A375 (cell line): ENCODE measurements around the gene MELTF. TPM values are rescaled to one million over a fixed set of nuclear protein-coding genes. Genes with fewer than 3 reads are reported as not detected.

ENCODE experiments used
- total RNA-seq: library from RNA; depleted of rRNA; stranded (reverse); fragments of >200 nt; shearing (Covaris generic); gene quantifications from 2 replicates; pipeline ENCODE4 v1.2.3, GENCODE V29; 2014; rRNA removed

MELTF gene
- total RNA-seq = 195 and 202 TPM in 2 replicates

GRCh38 chr3:197029511-197030167 is at the start of gene MELTF:
MELTF (minus strand) TSS chr3:197029817; CDS start chr3:197029702, 115 bp downstream.

GRCh38 chr3:196968233-196969133 is 61.1 kb downstream of the MELTF start, which contains the start of gene PIGZ:
PIGZ (minus strand) TSS chr3:196968833; CDS start chr3:196952031, 16,802 bp downstream.

Other genes starting within 250 kb of the MELTF start
- gene SENP5, start 161.9 kb downstream of the MELTF start, total RNA-seq = 27.7 and 32.8 TPM in 2 replicates
- 89.1 and 135 TPM in 2 replicates for gene NCBP2, start 87.3 kb downstream of the MELTF start, total RNA-seq
- gene PIGZ, start 61.0 kb downstream of the MELTF start, total RNA-seq = 0.29 and 2.8 TPM in 2 replicates